Amniotic epithelial cell (primary cell): Measurements from ENCODE around the gene KLF16.

ENCODE experiments used
- DNase-seq: peaks from one replicate; pipeline ENCODE4 v3.0.0-alpha.2; 2010; ENCODE audit warnings: low read depth

The KLF16 gene

GRCh38 chr19:1854542-1855039, 8.8 kb downstream of the KLF16 start:
- no peak for DNase-seq

GRCh38 chr19:1854039-1854541, 9.3 kb downstream of the KLF16 start:
- DNase-seq, result no peak

GRCh38 chr19:1853295-1854038, 9.9 kb downstream of the KLF16 start:
- DNase-seq, result peak; percentile 63

GRCh38 chr19:1852581-1853128, 10.7 kb downstream of the KLF16 start:
- DNase-seq, result no peak

- no peak for DNase-seq
These were observed 11.5 kb downstream of the KLF16 start for GRCh38 chr19:1851654-1852580.

- DNase-seq, result no peak
These were observed 12.3 kb downstream of the KLF16 start for GRCh38 chr19:1850809-1851653.

- no peak for DNase-seq
These were observed 13.4 kb downstream of the KLF16 start for GRCh38 chr19:1849886-1850398.

GRCh38 chr19:1849132-1849474, 14.3 kb downstream of the KLF16 start:
- DNase-seq, result no peak

GRCh38 chr19:1848399-1849131, 14.8 kb downstream of the KLF16 start, which contains the start of gene REXO1:
TSS of gene REXO1 (minus strand) at chr19:1848483. CDS start at chr19:1848358, 125 bp downstream.
- DNase-seq, result peak; percentile 84

GRCh38 chr19:1847684-1848398, 15.5 kb downstream of the KLF16 start:
- peak; percentile 36 for DNase-seq

GRCh38 chr19:1847348-1847683, 16.1 kb downstream of the KLF16 start:
- no peak for DNase-seq

- no peak for DNase-seq
These were observed 16.7 kb downstream of the KLF16 start for GRCh38 chr19:1846517-1847204.

GRCh38 chr19:1845642-1846041, 17.7 kb downstream of the KLF16 start:
- DNase-seq, result no peak

GRCh38 chr19:1845125-1845515, 18.3 kb downstream of the KLF16 start:
- DNase-seq, result no peak

- no peak for DNase-seq
These were observed 18.8 kb downstream of the KLF16 start for GRCh38 chr19:1844513-1845124.

GRCh38 chr19:1843646-1844394, 19.6 kb downstream of the KLF16 start:
- no peak for DNase-seq

- no peak for DNase-seq
These were observed 20.3 kb downstream of the KLF16 start for GRCh38 chr19:1843116-1843515.

GRCh38 chr19:1841209-1841924, 22.0 kb downstream of the KLF16 start:
- DNase-seq, result no peak
